Osteoblast (primary cell): Measurements from ENCODE around the gene INHBB. TPM values are rescaled to one million over a fixed set of nuclear protein-coding genes. Genes with fewer than 3 reads are reported as not detected.
A peak's percentile ranks its signal among the peaks of the same experiment; 100 is the strongest.
"Not testable (repeated sequence)": the region's sequence is repeated elsewhere in the genome, so short reads cannot be mapped to it uniquely, and the experiment has no call there.

ENCODE experiments used
- DNase-seq: peaks from one replicate; pipeline ENCODE4 v3.0.0; 2011; ENCODE audit warnings: low spot score, mixed read lengths; ENCODE audit not compliant: insufficient read length; ENCODE audit errors: missing footprints
- H2AFZ ChIP-seq: 2 replicates; pipeline ENCODE4 v1.6.0; 2011; ENCODE audit warnings: mild to moderate bottlenecking, low read length
- H3K27ac ChIP-seq: 2 replicates; pipeline ENCODE4 v1.5.1; 2011; ENCODE audit warnings: mild to moderate bottlenecking, low read depth, low read length, moderate library complexity
- H3K27me3 ChIP-seq: 2 replicates; pipeline ENCODE4 v1.6.0; 2012; ENCODE audit warnings: mild to moderate bottlenecking, control low read depth, inconsistent platforms, low read length, moderate library complexity; ENCODE audit not compliant: insufficient read depth
- H3K36me3 ChIP-seq: 2 replicates; pipeline ENCODE4 v1.5.1; 2011; ENCODE audit warnings: mild to moderate bottlenecking, low read length, control low read depth, moderate library complexity; ENCODE audit not compliant: insufficient read depth
- H3K4me1 ChIP-seq: 2 replicates; pipeline ENCODE4 v1.5.1; 2011; ENCODE audit warnings: mild to moderate bottlenecking, low read length, control low read depth, moderate library complexity; ENCODE audit not compliant: insufficient read depth
- H3K4me2 ChIP-seq: 2 replicates; pipeline ENCODE4 v1.6.0; 2011; ENCODE audit warnings: mild to moderate bottlenecking, low read length; ENCODE audit not compliant: insufficient read depth
- H3K4me3 ChIP-seq: fragments of 200-600 bp; sonication (generic); 3 replicates; pipeline ENCODE4 v1.5.1; 2012; ENCODE audit warnings: mild to moderate bottlenecking, low read length, inconsistent platforms; ENCODE audit not compliant: insufficient read depth
- H3K79me2 ChIP-seq: 2 replicates; pipeline ENCODE4 v1.6.0; 2012; ENCODE audit warnings: mild to moderate bottlenecking, low read length, control low read depth, inconsistent platforms; ENCODE audit not compliant: insufficient read depth
- H3K9me3 ChIP-seq: 2 replicates; pipeline ENCODE4 v1.5.1; 2011; ENCODE audit warnings: low read depth, low read length, control low read depth
- H4K20me1 ChIP-seq: 2 replicates; pipeline ENCODE4 v1.6.0; 2012; ENCODE audit warnings: mild to moderate bottlenecking, low read length, control low read depth; ENCODE audit not compliant: insufficient read depth
- CTCF ChIP-seq: IDR thresholded peaks from 2 replicates; pipeline ENCODE4 v1.5.1; 2011; ENCODE audit warnings: mild to moderate bottlenecking, low read depth, low read length, moderate library complexity; ENCODE audit errors: extremely low read depth
- total RNA-seq: library from RNA; depleted of rRNA; stranded (reverse); fragments of >200 nt; gene quantifications from 2 replicates; pipeline ENCODE4 v1.2.3, GENCODE V29; 2012

INHBB gene
- total RNA-seq, 1 donor: under 0.01 TPM

- Histone ChIP-seq H3K4me1 (peaks cover 8% of the 10 kb centered on the region), H3K27me3 (no peaks in the 10 kb centered on the region), H3K36me3 (no peaks in the 10 kb centered on the region), H3K4me2 (no peak overlapping the region), H3K27ac (no peak overlapping the region), H4K20me1 (no peaks in the 10 kb centered on the region), H2AFZ (no peak overlapping the region), H3K4me3 (no peak overlapping the region), H3K9me3 (no peaks in the 10 kb centered on the region), H3K79me2 (no peaks in the 10 kb centered on the region)
- TF ChIP-seq CTCF: no peak
- no peak for DNase-seq
Measured at GRCh38 chr2:120310136-120310535, 35.8 kb upstream of the INHBB start.

GRCh38 chr2:120310841-120311240 lies 35.1 kb upstream of the INHBB start:
- not testable (repeated sequence) for H4K20me1 ChIP-seq, H3K79me2 ChIP-seq, DNase-seq, H3K9me3 ChIP-seq, H3K36me3 ChIP-seq, H3K4me2 ChIP-seq, H3K27me3 ChIP-seq, H3K4me3 ChIP-seq, H3K27ac ChIP-seq, H2AFZ ChIP-seq, H3K4me1 ChIP-seq

- DNase-seq: no peak
- Histone ChIP-seq H3K4me3 (no peak overlapping the region), H3K36me3 (no peaks in the 10 kb centered on the region), H3K27ac (no peak overlapping the region), H3K4me1 (peaks cover 8% of the 10 kb centered on the region), H3K79me2 (no peaks in the 10 kb centered on the region), H3K4me2 (no peak overlapping the region), H2AFZ (no peak overlapping the region), H3K27me3 (no peaks in the 10 kb centered on the region), H3K9me3 (no peaks in the 10 kb centered on the region), H4K20me1 (no peaks in the 10 kb centered on the region)
- no peak for TF ChIP-seq CTCF
Measured at GRCh38 chr2:120312076-120312475, 33.9 kb upstream of the INHBB start.

- no peaks in the 10 kb centered on the region for H3K27me3 ChIP-seq
- peak overlapping the region; percentile 75 for H3K4me3 ChIP-seq
- no peaks in the 10 kb centered on the region for H3K9me3 ChIP-seq
- peak; percentile 93 for TF ChIP-seq CTCF
- H3K4me1 ChIP-seq: peaks cover 8% of the 10 kb centered on the region
- H3K27ac ChIP-seq: peak overlapping the region; percentile 31
- peak overlapping the region; percentile 90 for H2AFZ ChIP-seq
- no peaks in the 10 kb centered on the region for H4K20me1 ChIP-seq
- DNase-seq: peak; percentile 92
- no peaks in the 10 kb centered on the region for H3K36me3 ChIP-seq
- no peaks in the 10 kb centered on the region for H3K79me2 ChIP-seq
- peak overlapping the region; percentile 94 for H3K4me2 ChIP-seq
Measured at GRCh38 chr2:120312860-120313694, 32.9 kb upstream of the INHBB start.
